ENCODE data around the gene ARHGAP28.

Gene ARHGAP28

GRCh38 chr18:6850396-6850795 lies 120.9 kb downstream of the ARHGAP28 start:
- Histone ChIP-seq H3K79me2 (no peaks in the 10 kb centered on the region), H3K4me2 (ENCODE audit: low read length) (no peak overlapping the region), H3K27ac (no peak overlapping the region), H3K4me1 (no peaks in the 10 kb centered on the region), H2AFZ (no peak overlapping the region), H3K27me3 (ENCODE audit: control insufficient read depth, insufficient read depth, low read length) (no peaks in the 10 kb centered on the region), H3K9me3 (ENCODE audit: control insufficient read depth, low read length) (no peaks in the 10 kb centered on the region), H3K4me3 (ENCODE audit: low read depth, low read length) (no peak overlapping the region), H3K36me3 (ENCODE audit: control insufficient read depth, insufficient read depth, low read length) (no peaks in the 10 kb centered on the region), H3K9ac (no peak overlapping the region)
- TF ChIP-seq CTCF (IDR thresholded peaks at IDR 0.05) = no peak

GRCh38 chr18:6851480-6851879 lies 122.0 kb downstream of the ARHGAP28 start:
- Histone ChIP-seq H3K4me1 (no peaks in the 10 kb centered on the region), H3K9me3 (ENCODE audit: control insufficient read depth, low read length) (no peaks in the 10 kb centered on the region), H3K27ac (no peak overlapping the region), H3K9ac (no peak overlapping the region), H3K4me2 (ENCODE audit: low read length) (no peak overlapping the region), H3K79me2 (no peaks in the 10 kb centered on the region), H3K4me3 (ENCODE audit: low read depth, low read length) (no peak overlapping the region), H2AFZ (no peak overlapping the region), H3K36me3 (ENCODE audit: control insufficient read depth, insufficient read depth, low read length) (no peaks in the 10 kb centered on the region), H3K27me3 (ENCODE audit: control insufficient read depth, insufficient read depth, low read length) (no peaks in the 10 kb centered on the region)
- no peak for TF ChIP-seq CTCF (IDR thresholded peaks at IDR 0.05)

GRCh38 chr18:6854811-6855210 lies 125.3 kb downstream of the ARHGAP28 start:
- H3K36me3 ChIP-seq (ENCODE audit: control insufficient read depth, insufficient read depth, low read length) = no peaks in the 10 kb centered on the region
- no peak for TF ChIP-seq CTCF (IDR thresholded peaks at IDR 0.05)

GRCh38 chr18:6855767-6856166 lies 126.3 kb downstream of the ARHGAP28 start:
- H3K9me3 ChIP-seq (ENCODE audit: control insufficient read depth, low read length) = no peaks in the 10 kb centered on the region
- TF ChIP-seq CTCF (IDR thresholded peaks at IDR 0.05) = no peak
- no peak overlapping the region for H3K27ac ChIP-seq
- H3K4me1 ChIP-seq = no peaks in the 10 kb centered on the region
- no peaks in the 10 kb centered on the region for H3K79me2 ChIP-seq
- H2AFZ ChIP-seq = no peak overlapping the region
- H3K9ac ChIP-seq = no peak overlapping the region
- H3K4me2 ChIP-seq (ENCODE audit: low read length) = no peak overlapping the region
- H3K36me3 ChIP-seq (ENCODE audit: control insufficient read depth, insufficient read depth, low read length) = no peaks in the 10 kb centered on the region
- no peaks in the 10 kb centered on the region for H3K27me3 ChIP-seq (ENCODE audit: control insufficient read depth, insufficient read depth, low read length)
- H3K4me3 ChIP-seq (ENCODE audit: low read depth, low read length) = no peak overlapping the region

More at GRCh38 chr18:6854811-6855210, 125.3 kb downstream of the ARHGAP28 start:
- no peaks in the 10 kb centered on the region for H3K27me3 ChIP-seq (ENCODE audit: control insufficient read depth, insufficient read depth, low read length)
- no peak overlapping the region for H3K4me2 ChIP-seq (ENCODE audit: low read length)
- H3K4me3 ChIP-seq (ENCODE audit: low read depth, low read length) = no peak overlapping the region
- no peak overlapping the region for H3K9ac ChIP-seq
- no peaks in the 10 kb centered on the region for H3K9me3 ChIP-seq (ENCODE audit: control insufficient read depth, low read length)
- no peak overlapping the region for H3K27ac ChIP-seq
- no peaks in the 10 kb centered on the region for H3K79me2 ChIP-seq
- H3K4me1 ChIP-seq = no peaks in the 10 kb centered on the region
- H2AFZ ChIP-seq = no peak overlapping the region

GRCh38 chr18:6857300-6857699 lies 127.8 kb downstream of the ARHGAP28 start:
- no peak overlapping the region for H2AFZ ChIP-seq
- no peaks in the 10 kb centered on the region for H3K9me3 ChIP-seq (ENCODE audit: control insufficient read depth, low read length)
- no peak overlapping the region for H3K4me3 ChIP-seq (ENCODE audit: low read depth, low read length)
- no peaks in the 10 kb centered on the region for H3K27me3 ChIP-seq (ENCODE audit: control insufficient read depth, insufficient read depth, low read length)
- no peak overlapping the region for H3K9ac ChIP-seq
- no peak overlapping the region for H3K27ac ChIP-seq
- H3K4me1 ChIP-seq = no peaks in the 10 kb centered on the region
- H3K36me3 ChIP-seq (ENCODE audit: control insufficient read depth, insufficient read depth, low read length) = no peaks in the 10 kb centered on the region
- no peaks in the 10 kb centered on the region for H3K79me2 ChIP-seq
- no peak overlapping the region for H3K4me2 ChIP-seq (ENCODE audit: low read length)
- TF ChIP-seq CTCF (IDR thresholded peaks at IDR 0.05) = no peak
